AG04450 (cell line): Measurements from ENCODE around the gene ATP10B. TPM values are rescaled to one million over a fixed set of nuclear protein-coding genes. Genes with fewer than 3 reads are reported as not detected.

Source experiments
- CTCF ChIA-PET: fragments of 300-600, 350-600 bp; formaldehyde crosslinking; extraction: SDS; loops from one replicate; lab custom pipeline; 2022; ENCODE audit warnings: antibody characterized with exemption, inconsistent platforms; lab: Charles Lee
- POLR2A ChIA-PET: fragments of 350-600 bp; formaldehyde crosslinking; extraction: SDS; loops from one replicate; lab custom pipeline; 2021; ENCODE audit warnings: antibody characterized with exemption, inconsistent platforms; lab: Yijun Ruan, JAX
- DNase-seq: peaks from one replicate; pipeline ENCODE4 v3.0.0-alpha.2; 2011; ENCODE audit warnings: low read depth, low spot score
- H3K27ac ChIP-seq: one replicate; pipeline ENCODE4 v1.5.1; 2012; ENCODE audit warnings: low read depth, low read length, control low read depth
- H3K27me3 ChIP-seq: one replicate; pipeline ENCODE4 v1.6.0; 2012; ENCODE audit warnings: low read length; ENCODE audit not compliant: control insufficient read depth, insufficient read depth
- H3K4me3 ChIP-seq: 2 replicates; pipeline ENCODE4 v1.5.1; 2011; ENCODE audit warnings: mild to moderate bottlenecking, low read depth, low read length, control low read depth
- H3K9me3 ChIP-seq: 2 replicates; pipeline ENCODE4 v1.5.1; 2012; ENCODE audit warnings: low read length; ENCODE audit not compliant: control insufficient read depth, insufficient read depth
- polyA plus RNA-seq: library from polyadenylated mRNA; depleted of rRNA; stranded (reverse); fragments of >200 nt; gene quantifications from 2 replicates; pipeline ENCODE4 v1.2.3, GENCODE V29; 2011
- TF ChIP-seq, protein P1 (sequence below): IDR thresholded peaks from 2 replicates; pipeline ENCODE4 v1.5.1; 2011; ENCODE audit warnings: low read depth, low read length, control low read depth, inconsistent platforms

The ATP10B gene
- polyA plus RNA-seq, 1 experiment: not detected

DNA sequence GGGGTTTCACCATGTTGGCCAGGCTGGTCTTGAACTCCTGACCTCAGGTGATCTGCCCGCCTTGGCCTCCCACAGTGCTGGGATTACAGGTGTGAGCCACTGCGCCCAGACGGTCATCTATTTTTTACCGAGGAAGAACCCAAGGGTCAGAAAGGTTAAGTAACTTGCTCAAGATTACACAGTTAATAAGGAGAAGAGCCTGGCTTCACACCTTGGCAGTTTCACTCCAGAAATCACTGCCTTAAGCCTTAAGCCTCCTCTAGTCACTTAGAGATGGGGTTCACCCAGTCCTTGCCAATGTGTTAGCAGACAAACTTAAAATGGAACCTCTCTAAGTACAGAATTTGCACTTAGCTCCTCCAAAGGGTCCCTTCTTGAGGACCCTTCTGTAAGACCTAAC, 314.1 kb downstream of the ATP10B start:
- ChIA-PET CTCF (interaction anchor here (0.8 kb wide), 1 partner anchor 99 kb away, joined by 3 read pairs; no protein-coding TSS in a partner anchor), POLR2A (no interaction called here)
- TF ChIP-seq, protein P1, sequence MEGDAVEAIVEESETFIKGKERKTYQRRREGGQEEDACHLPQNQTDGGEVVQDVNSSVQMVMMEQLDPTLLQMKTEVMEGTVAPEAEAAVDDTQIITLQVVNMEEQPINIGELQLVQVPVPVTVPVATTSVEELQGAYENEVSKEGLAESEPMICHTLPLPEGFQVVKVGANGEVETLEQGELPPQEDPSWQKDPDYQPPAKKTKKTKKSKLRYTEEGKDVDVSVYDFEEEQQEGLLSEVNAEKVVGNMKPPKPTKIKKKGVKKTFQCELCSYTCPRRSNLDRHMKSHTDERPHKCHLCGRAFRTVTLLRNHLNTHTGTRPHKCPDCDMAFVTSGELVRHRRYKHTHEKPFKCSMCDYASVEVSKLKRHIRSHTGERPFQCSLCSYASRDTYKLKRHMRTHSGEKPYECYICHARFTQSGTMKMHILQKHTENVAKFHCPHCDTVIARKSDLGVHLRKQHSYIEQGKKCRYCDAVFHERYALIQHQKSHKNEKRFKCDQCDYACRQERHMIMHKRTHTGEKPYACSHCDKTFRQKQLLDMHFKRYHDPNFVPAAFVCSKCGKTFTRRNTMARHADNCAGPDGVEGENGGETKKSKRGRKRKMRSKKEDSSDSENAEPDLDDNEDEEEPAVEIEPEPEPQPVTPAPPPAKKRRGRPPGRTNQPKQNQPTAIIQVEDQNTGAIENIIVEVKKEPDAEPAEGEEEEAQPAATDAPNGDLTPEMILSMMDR: no peak
- H3K27ac ChIP-seq: no peak overlapping the region
- no peak for DNase-seq
- H3K27me3 ChIP-seq: peaks cover 3% of the 10 kb centered on the region
- H3K9me3 ChIP-seq: no peaks in the 10 kb centered on the region
- no peak overlapping the region for H3K4me3 ChIP-seq

DNA sequence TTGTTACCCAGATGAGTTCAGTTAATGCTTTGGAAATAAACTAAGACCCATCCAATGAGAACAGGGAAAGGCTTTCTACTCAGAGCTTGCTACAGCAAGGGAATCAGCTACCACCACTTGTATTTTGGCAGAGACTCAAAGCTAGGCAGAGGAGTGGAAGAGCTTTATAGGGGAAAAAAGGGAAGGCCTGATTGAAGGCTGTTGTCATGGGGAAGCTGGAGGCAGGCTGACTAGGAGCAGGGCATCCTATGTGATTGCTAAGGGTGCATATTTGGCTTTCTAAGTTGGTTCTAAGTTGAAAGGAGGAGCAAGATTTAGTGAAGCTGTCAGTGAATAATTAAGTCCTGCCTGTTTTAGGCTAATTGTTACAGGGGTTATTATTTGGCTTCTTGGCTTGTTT, 314.9 kb downstream of the ATP10B start:
- CTCF ChIA-PET: no interaction called here
- DNase-seq: no peak

DNA sequence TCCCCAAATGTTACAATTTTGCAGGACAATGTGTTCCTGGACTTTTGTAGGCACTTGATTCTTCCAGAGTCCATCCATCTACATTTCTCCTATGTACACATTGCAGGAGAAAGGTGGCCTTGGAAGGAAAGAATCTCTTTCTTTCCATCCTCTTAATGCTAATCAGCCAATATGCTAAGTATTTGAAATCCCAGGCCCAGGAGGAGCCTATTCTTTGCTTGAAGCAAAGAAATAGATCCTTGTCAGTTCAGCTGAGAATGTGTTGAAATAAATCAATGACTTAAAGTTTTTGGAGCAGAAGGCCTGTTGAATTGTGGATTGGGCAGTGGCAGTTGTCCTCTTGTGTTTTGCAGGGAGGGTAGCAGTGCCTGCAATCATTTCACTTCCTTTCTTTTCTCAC, 317.1 kb downstream of the ATP10B start:
- TF ChIP-seq, protein P1: no peak
- no peak for DNase-seq
- Histone ChIP-seq H3K9me3 (no peaks in the 10 kb centered on the region), H3K27me3 (no peaks in the 10 kb centered on the region), H3K4me3 (no peak overlapping the region), H3K27ac (no peak overlapping the region)
- CTCF ChIA-PET: no interaction called here
- POLR2A ChIA-PET: no interaction called here

More for the DNA sequence above, 314.9 kb downstream of the ATP10B start:
- POLR2A ChIA-PET: no interaction called here
- no peak overlapping the region for H3K27ac ChIP-seq
- peaks cover 3% of the 10 kb centered on the region for H3K27me3 ChIP-seq
- no peaks in the 10 kb centered on the region for H3K9me3 ChIP-seq
- no peak overlapping the region for H3K4me3 ChIP-seq
- TF ChIP-seq, protein P1: no peak

DNA sequence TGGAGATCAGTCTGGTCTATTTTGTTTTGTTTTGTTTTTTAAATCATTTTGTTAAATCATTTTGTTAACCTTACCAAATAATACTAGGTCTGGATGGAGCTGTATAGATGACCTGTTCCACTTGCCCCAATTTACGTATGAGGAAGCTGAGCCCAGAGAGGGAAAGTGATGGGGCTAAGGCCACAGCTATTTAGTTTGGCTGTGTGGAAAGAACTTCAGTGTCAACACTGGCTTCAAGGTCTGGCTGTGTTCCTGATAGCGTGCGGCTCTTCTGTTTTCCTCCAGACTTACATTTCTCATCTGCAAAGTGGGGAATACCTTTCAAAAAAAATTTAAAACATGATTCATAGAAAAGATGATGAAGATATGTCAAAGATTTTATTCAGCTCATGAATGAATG, 317.9 kb downstream of the ATP10B start:
- Histone ChIP-seq H3K4me3 (no peak overlapping the region), H3K27me3 (no peaks in the 10 kb centered on the region), H3K27ac (no peak overlapping the region), H3K9me3 (no peaks in the 10 kb centered on the region)
- CTCF ChIA-PET: no interaction called here
- DNase-seq: no peak
- POLR2A ChIA-PET: no interaction called here
- TF ChIP-seq, protein P1: no peak

DNA sequence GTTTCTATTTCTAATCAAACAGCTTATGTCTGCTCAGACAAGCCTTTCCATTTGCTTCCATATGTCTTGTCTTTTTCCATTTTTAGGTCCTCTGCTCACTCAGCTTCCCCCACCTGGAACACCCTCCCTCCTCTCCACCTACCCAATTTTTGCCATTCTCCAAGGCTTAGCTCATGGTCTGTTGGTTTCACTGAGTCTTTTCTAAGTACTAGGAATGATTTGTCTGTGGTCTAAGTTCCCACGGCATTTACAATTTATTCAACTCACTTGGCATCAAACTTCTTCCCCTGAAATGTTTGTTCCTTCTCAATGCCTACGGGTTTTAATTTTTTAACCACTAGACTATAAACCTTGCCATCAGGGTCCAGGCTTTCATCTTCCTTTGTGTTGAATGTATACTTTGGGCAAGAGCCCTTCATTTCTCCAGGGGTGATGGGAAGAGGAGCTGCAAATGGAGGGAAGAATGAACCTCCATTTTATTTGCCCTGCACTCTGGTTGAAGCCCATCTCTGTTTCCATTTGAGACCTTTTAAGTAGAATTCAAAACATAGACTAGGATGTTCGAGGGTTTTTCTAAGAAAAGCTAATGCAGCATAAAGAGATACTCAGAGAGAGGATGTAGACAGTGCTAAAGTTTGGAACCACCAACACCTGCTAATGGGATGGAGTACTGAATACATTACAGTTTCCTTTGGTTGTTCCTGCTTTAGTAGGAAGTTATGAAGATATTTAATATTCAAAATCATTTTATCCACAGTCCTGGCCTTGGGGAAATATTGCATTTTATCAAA, 326.3 kb downstream of the ATP10B start:
- no peak for DNase-seq
- ChIA-PET CTCF (interaction anchor here (1.0 to 1.2 kb wide), 2 partner anchors 18 to 86 kb away, joined by 3 to 4 read pairs; no protein-coding TSS in a partner anchor), POLR2A (no interaction called here)
- H3K27me3 ChIP-seq: no peaks in the 10 kb centered on the region
- TF ChIP-seq, protein P1: no peak
- no peaks in the 10 kb centered on the region for H3K9me3 ChIP-seq
- H3K4me3 ChIP-seq: no peak overlapping the region
- no peak overlapping the region for H3K27ac ChIP-seq
